Choroid plexus epithelial cell (primary cell): ENCODE measurements around the gene B9D2.

Experiments used
- DNase-seq: peaks from one replicate; pipeline ENCODE4 v3.0.0-alpha.2; 2010; ENCODE audit warnings: low read depth
- H3K4me3 ChIP-seq: 2 replicates; pipeline ENCODE4 v1.5.1; 2011; ENCODE audit warnings: low read depth, mild to moderate bottlenecking, control low read depth, low read length, moderate library complexity
- CTCF ChIP-seq: conservative IDR thresholded peaks from 2 replicates; pipeline ENCODE4 v1.5.1; 2011; ENCODE audit warnings: low read depth, mild to moderate bottlenecking, control low read depth, inconsistent platforms, low read length, moderate library complexity

Gene B9D2

GRCh38 chr19:41334793-41335192, 29.2 kb downstream of the B9D2 start:
- no peak for TF ChIP-seq CTCF
- no peak overlapping the region for H3K4me3 ChIP-seq
- no peak for DNase-seq

- no peak for TF ChIP-seq CTCF
- no peak for DNase-seq
- H3K4me3 ChIP-seq, result no peak overlapping the region
Observed at GRCh38 chr19:41332468-41332867, 31.5 kb downstream of the B9D2 start.

- no peak for DNase-seq
- no peak overlapping the region for H3K4me3 ChIP-seq
- TF ChIP-seq CTCF, result no peak
Observed at GRCh38 chr19:41332000-41332399, 31.9 kb downstream of the B9D2 start.

- TF ChIP-seq CTCF, result no peak
- H3K4me3 ChIP-seq, result no peak overlapping the region
- DNase-seq, result no peak
Observed at GRCh38 chr19:41330946-41331678, 32.8 kb downstream of the B9D2 start.

GRCh38 chr19:41330481-41330880, 33.5 kb downstream of the B9D2 start:
- DNase-seq, result no peak
- TF ChIP-seq CTCF, result no peak
- no peak overlapping the region for H3K4me3 ChIP-seq

GRCh38 chr19:41328842-41329225, 35.1 kb downstream of the B9D2 start:
- TF ChIP-seq CTCF, result no peak
- H3K4me3 ChIP-seq, result no peak overlapping the region
- no peak for DNase-seq

- TF ChIP-seq CTCF, result no peak
- DNase-seq, result peak; percentile 44
- H3K4me3 ChIP-seq, result no peak overlapping the region
Observed at GRCh38 chr19:41328157-41328841, 35.6 kb downstream of the B9D2 start.
